ENCODE data around the gene AAK1. TPM values are rescaled to one million over a fixed set of nuclear protein-coding genes. Genes with fewer than 3 reads are reported as not detected.

AAK1 gene
- total and polyA plus RNA-seq, 10 of the 15 experiments (the other 5 are each of a cell fraction or from before 2014, with no cell fraction given) = 2.9 to 41.4 (median 17.5) TPM

DNA sequence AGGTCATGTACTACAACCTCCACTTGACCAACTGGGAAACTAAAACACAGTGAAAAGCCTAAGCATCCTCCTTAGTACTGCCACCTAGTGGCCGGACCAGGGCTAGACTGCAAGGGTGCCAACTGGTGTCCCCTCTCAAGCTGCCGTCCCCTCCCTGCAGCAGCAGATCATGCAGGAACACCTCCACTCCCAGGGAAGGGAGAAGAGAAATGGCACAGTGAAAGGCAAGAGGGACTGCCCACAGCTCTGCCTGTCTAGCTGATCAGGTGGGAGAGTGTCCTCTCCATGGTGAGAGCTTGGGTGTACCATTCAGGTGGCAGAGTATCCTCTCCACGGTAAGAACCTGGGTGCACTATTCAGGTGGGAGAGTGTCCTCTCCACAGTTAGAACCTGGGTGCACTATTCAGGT, 78.1 kb downstream of the AAK1 start (continued):
- TF ChIP-seq, protein P1, sequence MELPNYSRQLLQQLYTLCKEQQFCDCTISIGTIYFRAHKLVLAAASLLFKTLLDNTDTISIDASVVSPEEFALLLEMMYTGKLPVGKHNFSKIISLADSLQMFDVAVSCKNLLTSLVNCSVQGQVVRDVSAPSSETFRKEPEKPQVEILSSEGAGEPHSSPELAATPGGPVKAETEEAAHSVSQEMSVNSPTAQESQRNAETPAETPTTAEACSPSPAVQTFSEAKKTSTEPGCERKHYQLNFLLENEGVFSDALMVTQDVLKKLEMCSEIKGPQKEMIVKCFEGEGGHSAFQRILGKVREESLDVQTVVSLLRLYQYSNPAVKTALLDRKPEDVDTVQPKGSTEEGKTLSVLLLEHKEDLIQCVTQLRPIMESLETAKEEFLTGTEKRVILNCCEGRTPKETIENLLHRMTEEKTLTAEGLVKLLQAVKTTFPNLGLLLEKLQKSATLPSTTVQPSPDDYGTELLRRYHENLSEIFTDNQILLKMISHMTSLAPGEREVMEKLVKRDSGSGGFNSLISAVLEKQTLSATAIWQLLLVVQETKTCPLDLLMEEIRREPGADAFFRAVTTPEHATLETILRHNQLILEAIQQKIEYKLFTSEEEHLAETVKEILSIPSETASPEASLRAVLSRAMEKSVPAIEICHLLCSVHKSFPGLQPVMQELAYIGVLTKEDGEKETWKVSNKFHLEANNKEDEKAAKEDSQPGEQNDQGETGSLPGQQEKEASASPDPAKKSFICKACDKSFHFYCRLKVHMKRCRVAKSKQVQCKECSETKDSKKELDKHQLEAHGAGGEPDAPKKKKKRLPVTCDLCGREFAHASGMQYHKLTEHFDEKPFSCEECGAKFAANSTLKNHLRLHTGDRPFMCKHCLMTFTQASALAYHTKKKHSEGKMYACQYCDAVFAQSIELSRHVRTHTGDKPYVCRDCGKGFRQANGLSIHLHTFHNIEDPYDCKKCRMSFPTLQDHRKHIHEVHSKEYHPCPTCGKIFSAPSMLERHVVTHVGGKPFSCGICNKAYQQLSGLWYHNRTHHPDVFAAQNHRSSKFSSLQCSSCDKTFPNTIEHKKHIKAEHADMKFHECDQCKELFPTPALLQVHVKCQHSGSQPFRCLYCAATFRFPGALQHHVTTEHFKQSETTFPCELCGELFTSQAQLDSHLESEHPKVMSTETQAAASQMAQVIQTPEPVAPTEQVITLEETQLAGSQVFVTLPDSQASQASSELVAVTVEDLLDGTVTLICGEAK (IDR thresholded peaks at IDR 0.05; ENCODE audit: borderline replicate concordance) = no peak
- TF ChIP-seq, protein P2, sequence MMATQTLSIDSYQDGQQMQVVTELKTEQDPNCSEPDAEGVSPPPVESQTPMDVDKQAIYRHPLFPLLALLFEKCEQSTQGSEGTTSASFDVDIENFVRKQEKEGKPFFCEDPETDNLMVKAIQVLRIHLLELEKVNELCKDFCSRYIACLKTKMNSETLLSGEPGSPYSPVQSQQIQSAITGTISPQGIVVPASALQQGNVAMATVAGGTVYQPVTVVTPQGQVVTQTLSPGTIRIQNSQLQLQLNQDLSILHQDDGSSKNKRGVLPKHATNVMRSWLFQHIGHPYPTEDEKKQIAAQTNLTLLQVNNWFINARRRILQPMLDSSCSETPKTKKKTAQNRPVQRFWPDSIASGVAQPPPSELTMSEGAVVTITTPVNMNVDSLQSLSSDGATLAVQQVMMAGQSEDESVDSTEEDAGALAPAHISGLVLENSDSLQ (IDR thresholded peaks at IDR 0.05) = no peak
- TF ChIP-seq RAD21 (IDR thresholded peaks at IDR 0.05; ENCODE audit: insufficient read depth, low read depth, low read length) (peak; percentile 71), HDGF (IDR thresholded peaks at IDR 0.05) (0 out of 2 replicates have a peak, but pooled peaks have one; percentile 32), ESRRA (IDR thresholded peaks at IDR 0.05; ENCODE audit: low read length) (no peak), NBN (IDR thresholded peaks at IDR 0.05) (no peak), ZBED1 (IDR thresholded peaks at IDR 0.05; ENCODE audit: borderline replicate concordance) (no peak), ETV6 (conservative IDR thresholded peaks at IDR 0.05 in 1 of 2, IDR thresholded peaks at IDR 0.05 in 1 of 2; ENCODE audit: borderline replicate concordance in 1 of 2, low read depth in 1 of 2) (no peak), IRF4 (IDR thresholded peaks at IDR 0.05; ENCODE audit: low read depth, low read length) (0 out of 2 replicates have a peak, but pooled peaks have one; percentile 45), RELA (IDR thresholded peaks at IDR 0.05; ENCODE audit: borderline replicate concordance, partially characterized antibody) (no peak)

Measured in GM12878 (cell line).